ENCODE results near the gene IGIP. TPM values are rescaled to one million over a fixed set of nuclear protein-coding genes. Genes with fewer than 3 reads are reported as not detected.

The IGIP gene
- total and polyA plus RNA-seq, 2 donors (not counting 1 experiment from before 2014, with no cell fraction given) = 1.3 to 9.9 TPM

GRCh38 chr5:140101179-140101578, 24.6 kb upstream of the IGIP start:
- ATAC-seq (ENCODE audit: low read depth) = no peak
- no peak overlapping the region for H3K4me3 Mint-ChIP-seq

More at GRCh38 chr5:140101179-140101578, 24.6 kb upstream of the IGIP start:
- H3K36me3 ChIP-seq (replicated peaks in 1 of 2; ENCODE audit: control extremely low read depth in 1 of 2, control insufficient read depth in 1 of 2, extremely low read depth in 1 of 2, insufficient read depth in 2 of 2, low read length in 1 of 2) = no peaks in the 10 kb centered on the region
- H3K4me1 ChIP-seq (ENCODE audit: control insufficient read depth in 2 of 2, insufficient read depth in 2 of 2, low read length in 2 of 2) = no peaks in the 10 kb centered on the region
- H3K27me3 ChIP-seq (replicated peaks in 1 of 4; ENCODE audit: control extremely low read depth in 1 of 4, control insufficient read depth in 3 of 4, insufficient read depth in 4 of 4, low read length in 3 of 4) = peaks cover 0 to 6% (median 0%) of the 10 kb centered on the region in 4 experiments
- H3K79me2 ChIP-seq (ENCODE audit: control insufficient read depth, insufficient read depth, low read length) = no peaks in the 10 kb centered on the region
- H2AFZ ChIP-seq (ENCODE audit: insufficient read depth, low read depth, low read length, poor library complexity, severe bottlenecking) = no peak overlapping the region
- no peak for DNase-seq
- no CpG with 5 or more reads among the region's 1 CpG for WGBS (ENCODE audit: insufficient coverage)
- Mint-ChIP-seq H3K9me3 (ENCODE audit: insufficient read depth) (no peaks in the 10 kb centered on the region), H3K27ac (no peak overlapping the region), H3K4me1 (peaks cover 3% of the 10 kb centered on the region), H3K27me3 (peaks cover 28% of the 10 kb centered on the region)
- CTCF ChIA-PET = interaction anchor here (1.6 kb wide), 1 partner anchor 45 kb away, joined by 3 read pairs; no protein-coding TSS in a partner anchor
- TF ChIP-seq CTCF (IDR thresholded peaks at IDR 0.05) = no peak
- TF ChIP-seq EZH2 (IDR thresholded peaks at IDR 0.05; ENCODE audit: borderline replicate concordance, insufficient read depth, low read depth, low read length, poor library complexity, severe bottlenecking) = no peak
- H3K9me3 ChIP-seq (ENCODE audit: control extremely low read depth in 1 of 3, control insufficient read depth in 2 of 3, insufficient read depth in 1 of 3, low read length in 2 of 3) = peaks cover 0 to 2% (median 0%) of the 10 kb centered on the region in 3 donors
- POLR2A ChIA-PET = no interaction called here
- intact Hi-C loops (cut with micrococcal nuclease) = loop anchor here (1.0 to 10.0 kb wide), 3 partner anchors 18 to 1224 kb away; partner anchors contain the start of genes TAF7 and UBE2D2
- no peak overlapping the region for H3K4me2 ChIP-seq (replicated peaks; ENCODE audit: low read depth, low read length, poor library complexity, severe bottlenecking)
- H3K4me3 ChIP-seq (ENCODE audit: control extremely low read depth in 1 of 5, extremely low read depth in 1 of 5, insufficient read depth in 1 of 5, low read depth in 2 of 5, low read length in 4 of 5) = no peak overlapping the region
- H4K20me1 ChIP-seq (ENCODE audit: control insufficient read depth, insufficient read depth, low read length, poor library complexity, severe bottlenecking) = no peaks in the 10 kb centered on the region
- H3K27ac ChIP-seq (ENCODE audit: low read length in 2 of 2) = no peak overlapping the region
- no peak overlapping the region for H3K9ac ChIP-seq (ENCODE audit: low read length)
